Stimulated activated CD8-positive, alpha-beta memory T cell treated with anti-CD3 and anti-CD28 coated beads, Interleukin-15, amount 100 ng/mL, for 1 hour (primary cell): ENCODE data around the gene ELOF1.
"Not testable (repeated sequence)": the region's sequence is repeated elsewhere in the genome, so short reads cannot be mapped to it uniquely, and the experiment has no call there.

Experiments
- DNase-seq: peaks from one replicate; pipeline ENCODE4 v3.0.0-alpha.2; 2020; ENCODE audit warnings: low read depth

Gene ELOF1

DNA sequence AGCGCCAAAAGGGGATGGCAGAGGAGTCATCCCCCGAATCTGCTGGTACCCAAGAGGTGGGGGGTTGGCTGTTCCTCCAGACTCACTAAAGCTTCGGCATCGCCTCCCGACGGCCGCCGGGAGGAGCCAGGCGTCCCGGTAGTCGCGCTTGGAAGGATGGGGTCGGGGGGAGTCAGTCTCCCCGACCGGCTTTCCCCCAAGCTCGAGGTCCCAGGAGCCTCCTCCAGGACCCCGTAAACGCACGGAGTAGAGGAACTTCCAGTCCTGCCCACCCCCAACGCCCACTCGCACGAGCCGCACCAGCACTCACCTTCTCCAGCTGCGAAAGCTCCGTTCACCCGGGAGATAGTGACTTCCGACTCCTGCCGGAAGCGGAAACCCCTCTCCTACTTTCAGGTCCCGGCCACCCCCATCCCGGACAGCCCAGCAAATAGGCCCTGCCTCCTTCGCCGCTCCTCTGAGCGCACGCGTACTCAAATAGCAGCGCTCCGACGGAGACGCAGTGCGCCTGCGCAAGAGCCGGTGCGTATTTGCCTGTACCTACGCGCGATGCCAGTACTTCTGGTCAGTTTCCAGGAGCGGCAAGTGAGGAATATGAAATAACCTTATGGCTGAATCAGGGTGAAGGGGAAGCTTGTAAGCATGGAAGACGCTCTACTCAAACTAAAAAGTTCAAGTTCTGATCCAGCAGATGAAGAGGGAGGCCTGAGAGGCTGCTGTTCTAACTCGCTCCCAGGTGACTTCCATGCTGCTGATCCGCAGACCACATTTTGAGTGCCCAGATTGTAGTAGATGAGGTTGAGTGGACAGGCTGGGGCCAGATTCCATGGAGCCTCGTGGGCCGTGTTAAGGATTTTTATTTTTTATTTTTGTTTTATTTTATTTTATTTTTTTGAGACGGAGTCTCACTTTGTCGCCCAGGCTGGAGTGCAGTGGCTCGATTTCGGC lies at the start of gene ELOF1:
Gene ELOF1 (minus strand): TSS at position 350 of the 948 bp plus-strand sequence. CDS start 4,883 bp downstream, outside the sequence.
- peak; percentile 91 for DNase-seq

DNA sequence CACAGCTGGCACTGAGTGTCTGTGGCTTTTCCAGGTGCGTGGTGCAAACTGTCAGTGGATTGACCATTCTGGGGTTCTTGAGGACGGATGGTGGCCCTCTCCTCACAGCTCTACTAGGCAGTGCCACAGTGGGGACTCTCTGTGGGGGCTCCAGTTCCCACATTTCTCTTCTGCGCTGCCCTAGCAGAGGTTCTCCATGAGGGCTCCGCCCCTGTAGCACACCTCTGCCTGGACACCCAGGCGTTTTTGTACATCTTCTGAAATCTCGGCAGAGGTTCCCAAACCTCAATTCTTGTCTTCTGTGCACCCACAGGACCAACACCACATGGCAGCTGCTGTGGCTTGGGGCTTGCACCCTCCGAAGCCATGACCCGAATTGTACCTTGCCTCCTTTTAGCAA lies 47.5 kb upstream of the ELOF1 start:
- no peak for DNase-seq

DNA sequence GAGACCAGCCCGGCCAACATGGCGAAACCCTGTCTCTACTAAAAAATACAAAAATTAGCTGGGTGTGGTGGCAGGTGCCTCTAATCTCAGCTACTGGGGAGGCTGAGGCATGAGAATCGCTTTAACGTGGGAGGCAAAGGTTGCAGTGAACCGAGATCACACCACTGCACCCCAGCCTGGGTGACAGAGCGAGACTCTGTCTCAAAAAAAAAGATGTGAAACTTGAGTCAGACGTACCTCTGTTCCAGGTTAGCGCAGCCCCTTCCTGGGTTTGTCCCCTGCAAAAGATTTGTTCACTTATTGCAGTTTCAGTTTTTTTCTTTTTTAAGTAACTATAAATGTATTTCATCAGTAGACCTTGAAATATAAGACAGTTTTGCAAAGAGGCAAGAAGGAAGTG lies 40.7 kb upstream of the ELOF1 start:
- not testable (repeated sequence) for DNase-seq

DNA sequence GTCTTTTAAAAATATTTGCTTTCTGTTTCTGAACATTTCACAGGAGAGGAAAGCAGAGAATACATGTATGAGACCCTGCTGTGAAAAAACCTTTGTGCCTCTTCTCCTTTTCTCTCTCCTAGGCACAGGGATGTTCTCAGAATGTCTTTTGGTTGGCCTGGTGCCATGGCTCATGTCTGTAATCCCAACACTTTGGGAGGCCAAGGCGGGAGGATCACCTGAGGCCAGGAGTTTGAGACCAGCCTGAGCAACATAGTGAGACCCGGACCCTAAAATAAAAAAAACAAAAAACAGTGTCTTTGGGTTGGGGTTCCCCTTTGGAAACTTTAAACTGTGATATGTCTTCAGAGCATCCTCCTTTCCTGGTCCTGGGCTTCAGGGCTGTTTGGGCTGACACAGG lies 39.7 kb upstream of the ELOF1 start:
- no peak for DNase-seq

GRCh38 chr19:11598103-11598483 lies 39.1 kb upstream of the ELOF1 start:
- DNase-seq: no peak

GRCh38 chr19:11597202-11598102 lies 38.4 kb upstream of the ELOF1 start, which contains the start of gene ZNF627:
Gene ZNF627, plus strand, starts transcription at chr19:11597483. Its CDS starts 145 bp downstream, at chr19:11597628.
- peak; percentile 98 for DNase-seq

DNA sequence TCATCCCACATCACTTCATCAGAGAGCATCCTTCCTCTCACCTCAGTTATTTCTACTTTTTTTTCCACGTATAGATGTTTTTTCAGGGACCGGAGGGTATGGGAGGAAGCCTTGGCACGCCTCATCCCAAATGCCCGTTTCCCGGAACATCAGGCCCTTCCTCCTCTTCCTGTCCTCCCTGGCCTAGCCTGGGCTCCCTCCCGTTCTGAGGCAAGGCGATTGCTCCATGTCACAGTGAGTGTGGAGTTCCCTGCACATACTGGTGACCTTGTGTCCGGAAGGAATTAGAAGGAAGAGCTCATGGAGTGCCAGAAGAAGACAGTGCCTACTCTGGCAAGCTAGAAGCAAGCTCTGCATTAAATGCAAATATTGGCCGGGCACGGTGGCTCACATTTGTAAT lies 37.1 kb upstream of the ELOF1 start:
- no peak for DNase-seq

DNA sequence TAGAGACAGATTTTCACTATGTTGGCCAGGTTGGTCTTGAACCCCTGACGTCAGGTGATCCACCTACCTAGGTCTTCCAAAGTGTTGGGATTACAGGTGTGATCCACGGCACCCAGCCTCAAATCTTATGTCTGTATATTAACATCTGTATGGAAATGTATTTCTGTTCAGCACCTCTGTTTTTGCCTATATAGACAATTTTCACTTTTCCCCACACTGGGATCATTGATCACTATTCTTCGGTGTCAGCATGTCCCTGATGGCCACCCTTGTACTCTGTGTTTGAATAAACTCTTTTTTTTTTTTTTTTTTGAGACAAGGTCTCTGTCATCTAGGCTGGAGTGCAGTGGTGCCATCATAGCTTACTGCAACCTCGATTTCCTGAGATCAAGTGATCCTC lies 35.1 kb upstream of the ELOF1 start:
- no peak for DNase-seq

- DNase-seq: no peak
These were observed 29.1 kb upstream of the ELOF1 start for GRCh38 chr19:11587975-11588631.

DNA sequence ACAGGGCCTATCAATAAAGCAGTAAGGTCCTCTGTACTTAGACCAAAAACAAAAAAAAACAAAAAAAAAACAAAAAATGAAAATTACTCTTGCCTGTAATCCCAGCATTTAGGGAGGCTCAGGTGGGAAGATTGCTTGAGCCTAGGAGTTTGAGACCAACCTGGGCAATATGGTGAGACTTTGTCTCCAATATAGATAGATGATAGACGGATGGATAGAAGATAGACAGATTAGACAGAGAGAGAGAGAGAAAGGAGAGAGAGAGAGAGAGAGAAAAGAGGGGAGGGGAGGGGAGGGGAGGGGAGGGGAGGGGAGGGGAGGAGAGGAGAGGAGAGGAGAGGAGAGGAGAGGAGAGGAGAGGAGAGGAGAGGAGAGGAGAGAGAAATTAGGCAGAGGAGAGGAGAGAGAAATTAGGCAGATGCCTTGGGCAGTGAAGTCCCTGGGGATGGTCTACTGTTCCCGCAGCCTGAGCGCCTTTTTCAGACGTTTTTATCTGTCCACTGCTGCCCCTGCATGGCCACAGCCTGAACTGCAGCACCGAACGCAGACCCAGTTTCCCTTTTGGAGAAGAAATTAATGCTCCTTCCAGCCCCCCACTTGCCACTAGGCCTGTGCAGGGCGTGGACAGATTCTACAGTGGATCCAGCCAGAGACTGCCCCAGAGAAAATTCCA lies 28.4 kb upstream of the ELOF1 start:
- peak; percentile 63 for DNase-seq

GRCh38 chr19:11586331-11586730 lies 27.3 kb upstream of the ELOF1 start:
- DNase-seq: no peak

- DNase-seq: no peak
These were observed 22.7 kb upstream of the ELOF1 start for GRCh38 chr19:11581740-11582139.

DNA sequence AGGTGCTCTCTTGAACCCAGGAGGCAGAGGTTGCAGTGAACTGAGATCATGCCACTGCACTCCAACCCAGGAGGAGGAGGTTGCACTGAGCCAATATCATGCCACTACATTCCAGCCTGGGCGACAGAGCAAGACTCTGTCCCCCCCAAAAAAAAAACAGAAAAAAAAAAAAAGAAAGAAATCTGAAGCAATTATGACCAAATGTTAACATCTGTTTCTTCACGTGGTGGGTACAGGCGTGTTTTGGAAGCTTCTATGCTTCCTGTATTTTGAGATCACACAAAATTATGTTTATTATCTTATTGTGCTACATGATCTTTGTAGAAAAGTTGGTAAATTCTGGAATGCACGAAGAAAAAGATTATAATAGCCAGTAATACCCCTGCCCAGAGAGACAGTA lies 21.1 kb upstream of the ELOF1 start:
- DNase-seq: no peak

- DNase-seq: no peak
These were observed 19.5 kb upstream of the ELOF1 start for GRCh38 chr19:11578258-11579142.

DNA sequence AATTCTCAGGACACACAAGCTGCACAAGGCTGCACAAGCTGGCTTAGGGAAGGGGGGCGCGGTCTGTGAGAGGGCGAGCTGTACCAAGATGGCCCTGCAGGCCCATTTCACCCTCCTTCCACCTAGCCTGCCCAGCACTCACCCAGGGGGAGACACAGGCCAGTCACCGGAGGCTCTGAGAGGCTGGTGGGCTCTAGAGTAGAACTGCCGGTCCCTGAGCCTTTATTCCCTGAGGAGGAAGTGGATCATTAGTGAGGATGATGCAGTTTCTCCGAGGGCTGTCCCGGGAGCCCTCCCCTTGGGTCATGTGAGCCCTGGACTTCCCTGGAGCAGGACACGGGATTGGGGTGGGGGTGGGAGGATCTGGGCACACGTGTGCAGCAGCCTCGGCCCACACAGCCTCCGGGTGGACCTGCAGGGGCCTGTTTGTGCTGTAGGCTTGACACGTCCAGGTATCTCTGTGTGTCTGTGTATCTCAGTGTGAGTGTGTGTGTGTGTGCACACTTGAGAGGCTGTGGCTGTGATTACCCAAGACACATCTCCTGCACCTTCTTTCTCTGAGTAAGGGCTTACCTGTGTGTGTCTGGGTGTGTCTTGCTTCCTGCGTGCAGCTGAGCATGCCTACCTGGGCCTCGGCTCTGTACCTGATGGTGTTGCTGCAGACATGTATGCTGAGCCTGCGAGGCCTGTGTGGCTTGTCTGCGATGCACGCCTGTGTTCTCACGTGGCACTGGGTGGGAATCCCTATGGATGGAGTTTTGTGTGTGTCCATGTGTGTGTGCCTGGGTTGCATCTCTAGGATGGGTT lies 18.6 kb upstream of the ELOF1 start, which contains the start of gene ACP5:
Gene ACP5 (minus strand): TSS at position 195 of the 807 bp plus-strand sequence. CDS start 328 bp downstream, outside the sequence.
- no peak for DNase-seq

DNA sequence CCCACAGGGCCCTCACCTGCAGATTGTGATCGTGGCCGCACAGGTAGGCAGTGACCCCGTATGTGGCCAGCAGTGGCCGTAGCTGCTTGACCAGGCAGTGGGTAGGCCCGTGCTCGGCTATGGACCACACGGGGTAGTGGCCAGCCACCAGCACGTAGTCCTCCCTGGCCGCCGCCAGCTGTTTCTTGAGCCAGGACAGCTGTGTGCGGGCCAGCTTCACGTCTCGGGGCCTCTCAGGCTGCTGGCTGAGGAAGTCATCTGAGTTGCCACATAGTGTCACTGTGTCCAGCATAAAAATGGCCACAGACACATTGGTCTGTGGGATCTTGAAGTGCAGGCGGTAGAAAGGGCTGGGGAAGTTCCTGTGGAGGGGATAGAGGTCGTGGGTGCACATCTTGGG lies 17.2 kb upstream of the ELOF1 start:
- DNase-seq: no peak

DNA sequence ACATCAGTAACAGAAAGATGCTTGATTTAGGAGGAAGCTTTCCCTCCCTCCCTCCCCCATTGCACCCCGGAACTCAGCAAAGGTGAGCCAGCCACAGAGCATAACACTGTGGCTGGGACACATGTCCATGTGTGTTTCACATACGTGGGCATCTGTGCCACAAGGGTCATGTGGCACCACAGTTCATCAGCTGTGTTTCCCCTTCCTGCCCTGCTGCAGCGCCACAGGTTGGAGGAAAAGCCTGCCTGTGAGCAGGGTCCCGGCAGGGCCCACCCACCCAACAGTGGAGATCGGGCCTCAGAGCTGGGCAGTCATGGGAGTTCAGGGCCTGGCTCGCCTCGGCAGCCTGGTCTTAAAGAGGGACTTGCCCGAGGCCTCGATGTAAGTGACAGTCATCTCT lies 15.7 kb upstream of the ELOF1 start:
- no peak for DNase-seq

DNA sequence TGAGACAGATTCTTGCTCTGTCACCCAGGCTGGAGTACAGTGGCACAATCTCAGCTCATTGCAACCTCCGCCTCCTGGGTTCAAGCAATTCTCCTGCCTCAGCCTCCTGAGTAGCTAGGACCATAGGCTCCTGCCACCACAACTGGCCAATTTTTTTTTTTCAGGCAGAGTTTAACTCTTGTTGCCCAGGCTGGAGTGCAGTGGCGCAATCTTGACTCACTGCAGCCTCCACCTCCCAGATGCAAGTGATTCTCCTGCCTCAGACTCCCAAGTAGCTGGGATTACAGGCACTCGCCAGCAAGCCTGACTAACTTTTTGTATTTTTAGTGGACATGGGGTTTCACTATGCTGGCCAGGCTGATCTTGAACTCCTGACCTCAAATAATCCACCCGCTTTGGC lies 14.7 kb upstream of the ELOF1 start:
- DNase-seq: not testable (repeated sequence)

- not testable (repeated sequence) for DNase-seq
These were observed 14.3 kb upstream of the ELOF1 start for GRCh38 chr19:11573354-11573753.
